ENCODE data around the gene LAYN.

LAYN gene

DNA sequence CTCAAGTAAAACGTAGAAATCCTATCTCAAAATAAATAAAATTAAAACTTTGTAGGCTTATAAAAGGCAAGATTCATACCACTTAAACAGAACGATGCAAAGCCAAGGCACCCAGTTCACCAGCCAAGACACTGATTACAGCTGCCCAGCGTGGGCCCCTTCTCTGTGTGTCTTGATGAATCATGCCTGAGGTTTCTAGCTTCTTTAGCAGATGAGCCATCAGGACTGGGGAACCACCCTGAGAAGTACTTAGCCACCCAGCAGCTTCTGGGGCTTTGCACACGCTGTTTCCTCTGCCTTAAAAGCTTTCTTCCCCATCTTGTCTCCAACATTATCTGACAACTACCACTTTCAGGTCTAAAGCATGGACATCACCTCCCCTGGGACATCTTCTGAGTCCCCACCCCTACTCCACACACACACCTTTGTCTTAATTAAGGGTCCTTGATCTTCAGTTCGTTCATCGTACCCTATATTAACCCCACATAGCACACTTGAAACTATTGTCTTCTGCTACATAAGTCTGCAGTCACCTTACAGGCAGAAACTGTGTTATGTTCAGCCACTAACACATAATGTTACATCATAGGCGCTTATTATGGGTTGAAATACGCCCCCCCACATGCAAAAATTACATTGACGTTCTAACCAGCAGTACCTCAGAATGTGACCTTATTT is 8.7 kb upstream of the LAYN start:
- DNase-seq, result no peak

DNA sequence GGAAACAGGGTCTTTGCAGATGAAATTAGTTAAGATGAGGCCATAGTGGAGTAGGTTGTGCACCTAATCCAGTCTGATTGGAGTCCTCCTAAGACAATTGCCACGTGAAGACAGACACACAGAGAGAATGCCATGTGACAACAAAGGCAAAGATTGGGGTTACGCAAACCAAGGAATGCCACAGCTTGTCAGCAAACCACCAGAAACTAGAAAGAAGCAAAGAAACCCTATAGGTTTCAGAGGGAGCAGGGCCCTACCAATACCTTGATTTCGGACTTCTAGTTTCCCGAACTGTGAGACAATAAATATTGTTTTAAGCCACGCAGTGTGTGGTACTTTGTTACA is 8.2 kb upstream of the LAYN start:
- no peak for DNase-seq

DNA sequence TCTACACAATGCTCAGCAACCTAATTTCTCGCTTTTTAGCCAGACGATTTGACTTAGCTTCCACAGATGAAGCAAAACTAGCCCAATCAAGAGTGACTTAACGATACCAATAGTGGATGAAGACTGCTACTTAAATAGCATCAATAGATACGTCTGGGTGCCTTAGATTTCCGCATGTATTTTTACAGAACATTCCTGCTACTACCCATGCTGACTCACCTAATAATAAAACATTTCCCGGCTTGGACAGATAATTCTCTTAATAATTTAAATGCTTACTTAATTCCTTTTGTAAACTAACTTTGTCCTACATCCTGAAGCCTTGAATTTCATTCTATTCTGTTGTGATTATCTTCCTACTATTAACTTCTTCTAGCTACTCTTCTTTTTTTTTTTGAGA is 5.2 kb upstream of the LAYN start:
- DNase-seq, result no peak

DNA sequence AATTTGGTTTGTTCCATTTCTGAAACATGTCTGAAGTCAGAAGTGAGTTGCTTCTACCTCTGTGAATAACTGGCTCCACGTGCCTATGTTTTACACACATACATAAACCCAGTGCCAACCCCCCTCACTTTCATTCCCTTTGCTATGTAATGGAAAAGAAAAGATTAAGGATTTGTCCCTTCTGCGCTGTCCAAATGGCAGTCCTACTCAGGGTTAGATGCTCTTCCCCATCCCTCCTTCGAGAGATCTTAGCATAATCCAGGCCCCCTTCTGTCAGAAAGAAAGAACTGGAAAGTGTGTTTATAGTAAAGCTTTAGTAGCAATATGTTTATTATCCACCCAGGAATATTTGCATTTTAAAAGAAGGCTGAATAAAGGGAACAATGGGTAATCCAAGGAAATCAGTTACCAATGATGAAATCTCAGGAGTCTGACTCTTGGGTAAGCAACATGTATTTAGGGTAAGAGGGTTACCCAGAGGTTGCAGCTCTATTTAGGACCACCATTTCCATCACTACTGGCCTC is 3.1 kb upstream of the LAYN start:
- no peak for DNase-seq

DNA sequence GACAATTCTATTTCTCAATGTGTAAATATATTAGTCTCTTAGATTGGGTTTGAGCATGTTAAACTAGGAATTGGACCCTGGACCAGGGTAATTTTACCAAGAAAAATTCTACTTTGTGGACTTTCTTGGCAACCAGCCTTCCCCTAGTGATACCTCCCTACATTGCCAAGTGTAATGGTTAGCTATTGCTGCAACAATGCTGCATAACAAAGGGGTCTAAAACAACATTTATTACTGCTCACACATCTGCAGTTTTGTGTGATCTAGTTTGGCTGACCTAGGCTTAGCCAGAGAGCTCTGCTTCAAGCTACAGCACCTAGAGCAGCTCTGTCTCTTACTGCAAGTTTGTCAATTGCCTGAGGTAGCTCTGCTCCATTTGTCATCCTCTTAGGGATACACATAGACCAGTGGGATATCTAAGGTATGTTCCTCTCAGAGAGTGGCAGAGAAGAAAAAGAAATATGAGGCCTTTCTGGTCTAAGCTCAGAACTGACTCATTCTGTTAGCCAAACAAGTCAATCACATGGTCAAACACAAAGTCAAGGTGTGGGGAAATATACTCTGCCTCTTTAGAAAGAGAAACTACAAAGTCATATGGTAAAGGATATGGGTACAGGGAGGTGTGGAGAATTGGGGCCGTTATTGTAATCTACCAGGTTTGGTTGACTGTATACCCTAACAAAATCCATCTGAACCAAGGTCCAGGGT is 2.0 kb upstream of the LAYN start:
- no peak for DNase-seq

DNA sequence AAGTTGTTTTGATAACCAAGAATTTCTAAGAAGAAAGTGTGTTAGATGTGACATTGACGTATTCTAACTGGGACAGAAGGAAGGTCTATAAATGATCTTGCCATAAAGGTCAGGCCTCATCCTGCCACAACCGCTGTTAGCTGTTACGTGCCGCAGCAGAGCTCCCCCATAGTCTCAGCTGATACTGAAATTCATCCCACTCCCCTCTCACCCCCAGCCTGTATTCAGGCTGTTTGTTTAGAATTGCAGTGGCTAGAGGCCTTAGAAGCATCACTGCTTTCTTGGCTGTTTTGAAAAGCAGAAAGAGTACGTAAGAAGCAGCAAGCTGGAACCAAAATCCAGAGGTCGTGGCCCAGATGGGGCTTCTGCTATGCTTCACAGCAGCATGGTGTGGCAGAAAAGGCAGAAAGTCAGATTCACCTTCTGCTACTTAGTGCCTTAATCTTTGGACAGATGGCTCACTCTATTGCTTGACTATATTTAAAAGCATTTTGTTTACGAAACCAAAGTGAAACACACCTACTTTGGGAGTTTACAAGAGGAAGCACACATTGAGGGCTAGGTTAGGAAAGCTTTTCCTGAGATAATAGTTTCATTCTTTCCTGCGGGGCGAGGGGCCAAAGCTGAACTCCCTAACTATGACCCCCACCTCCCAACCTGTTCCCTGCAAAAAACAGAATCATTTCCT is 950 bp upstream of the LAYN start:
- DNase-seq, result peak; percentile 12

DNA sequence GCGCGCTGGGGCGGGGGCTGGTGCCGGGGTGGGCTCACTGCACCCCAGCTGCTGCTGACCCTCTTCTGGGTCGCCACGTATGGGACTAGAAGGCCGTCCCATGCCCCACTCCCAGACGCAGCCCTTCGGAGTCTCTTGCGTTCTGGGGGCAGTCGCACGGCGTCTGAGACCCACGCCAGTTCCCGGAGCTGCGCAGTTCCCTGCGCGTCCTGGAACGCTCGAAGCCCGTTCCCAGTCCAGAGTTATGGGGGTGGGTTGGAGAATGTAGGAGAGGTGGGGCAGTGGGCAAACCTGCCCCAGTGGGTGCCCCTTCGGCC is 375 bp downstream of the LAYN start:
- DNase-seq, result no peak

DNA sequence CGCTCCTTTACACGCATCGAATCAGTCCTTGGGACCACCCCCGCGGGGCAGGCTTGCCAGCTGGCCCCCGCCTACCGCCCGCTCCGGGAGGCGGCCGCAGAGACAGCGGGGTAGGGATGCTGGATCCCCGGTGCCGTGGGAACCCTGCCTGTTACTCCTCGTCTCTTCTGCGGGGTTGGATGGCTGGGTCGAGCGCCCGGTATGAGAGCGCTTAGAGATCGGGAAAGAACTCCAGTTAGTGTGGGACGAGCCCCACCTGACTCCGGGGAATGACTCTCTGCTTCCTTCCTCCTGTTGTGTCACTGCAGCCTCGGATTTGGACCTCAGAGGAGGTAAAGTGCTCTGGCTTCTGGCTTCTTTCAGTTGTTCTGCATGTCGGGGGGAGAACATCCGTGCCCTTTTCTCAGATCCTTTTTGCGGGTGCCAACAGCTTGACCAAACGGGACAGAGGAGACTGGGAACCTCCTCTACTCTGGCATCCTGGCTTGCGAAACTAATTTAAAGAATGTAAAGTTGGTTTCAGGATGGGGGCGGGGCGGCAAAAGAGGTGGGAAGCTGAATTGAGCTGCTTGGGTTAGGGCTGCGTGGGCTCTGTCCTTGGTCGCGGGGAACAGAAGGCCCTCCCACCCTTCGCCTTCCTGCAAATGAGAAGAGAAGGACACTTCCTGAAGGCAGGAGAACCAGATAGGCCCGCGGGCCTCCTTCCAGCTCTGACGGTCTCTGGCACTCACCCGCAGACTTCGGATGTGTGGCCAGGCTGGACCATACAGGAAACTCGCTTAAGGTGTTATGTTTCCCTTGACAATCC is 938 bp downstream of the LAYN start:
- no peak for DNase-seq

DNA sequence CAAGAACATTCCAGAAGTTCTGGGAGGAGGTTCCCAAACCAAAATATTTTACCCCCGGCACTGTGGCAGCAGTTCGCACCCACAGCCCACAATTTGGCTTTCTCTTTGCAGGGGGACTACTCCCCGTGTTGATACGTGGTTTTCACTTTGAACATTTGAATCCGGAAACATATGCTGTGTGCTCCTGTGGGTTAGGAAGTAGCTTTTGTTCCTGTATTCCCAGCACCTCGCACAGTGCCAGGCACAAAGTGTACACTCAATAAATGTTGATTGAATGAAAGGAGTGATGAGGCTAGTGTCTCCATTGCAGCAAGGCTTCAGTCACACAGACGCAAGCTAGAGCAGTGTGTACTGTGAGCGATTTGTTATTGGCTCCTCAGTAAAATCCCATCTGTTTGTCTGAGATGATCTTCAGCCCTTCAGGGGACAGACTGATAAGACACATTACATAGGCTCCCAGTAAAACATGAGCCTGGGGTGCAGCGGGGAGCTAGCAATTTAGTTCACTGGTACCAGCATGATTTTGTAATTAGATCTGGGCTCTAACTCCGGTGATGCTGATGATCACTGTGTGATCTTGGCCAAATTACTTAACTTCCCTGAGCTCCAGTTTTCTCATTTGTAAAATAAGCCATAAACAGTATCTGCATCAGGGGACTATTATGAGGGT is 2.2 kb downstream of the LAYN start:
- no peak for DNase-seq

DNA sequence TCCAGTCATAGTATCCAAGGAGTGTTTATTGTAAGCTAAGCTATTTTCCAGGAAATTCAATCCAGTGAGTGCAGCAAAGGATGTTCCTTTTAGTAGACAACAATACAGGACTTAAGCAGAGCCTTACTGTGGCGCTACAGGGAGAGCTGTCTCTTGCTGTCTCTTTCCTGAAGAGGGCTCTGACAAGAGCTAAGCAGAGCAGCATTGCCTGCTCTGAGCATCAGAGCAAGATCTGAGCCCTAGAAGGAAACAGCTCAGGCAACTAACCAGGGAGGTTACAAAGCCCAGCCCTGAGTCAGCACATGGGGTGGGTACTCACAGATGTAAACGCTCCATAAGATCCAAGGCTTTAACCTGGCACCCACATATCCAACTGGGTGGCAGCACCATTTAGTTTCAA is 8.0 kb downstream of the LAYN start:
- DNase-seq, result no peak

DNA sequence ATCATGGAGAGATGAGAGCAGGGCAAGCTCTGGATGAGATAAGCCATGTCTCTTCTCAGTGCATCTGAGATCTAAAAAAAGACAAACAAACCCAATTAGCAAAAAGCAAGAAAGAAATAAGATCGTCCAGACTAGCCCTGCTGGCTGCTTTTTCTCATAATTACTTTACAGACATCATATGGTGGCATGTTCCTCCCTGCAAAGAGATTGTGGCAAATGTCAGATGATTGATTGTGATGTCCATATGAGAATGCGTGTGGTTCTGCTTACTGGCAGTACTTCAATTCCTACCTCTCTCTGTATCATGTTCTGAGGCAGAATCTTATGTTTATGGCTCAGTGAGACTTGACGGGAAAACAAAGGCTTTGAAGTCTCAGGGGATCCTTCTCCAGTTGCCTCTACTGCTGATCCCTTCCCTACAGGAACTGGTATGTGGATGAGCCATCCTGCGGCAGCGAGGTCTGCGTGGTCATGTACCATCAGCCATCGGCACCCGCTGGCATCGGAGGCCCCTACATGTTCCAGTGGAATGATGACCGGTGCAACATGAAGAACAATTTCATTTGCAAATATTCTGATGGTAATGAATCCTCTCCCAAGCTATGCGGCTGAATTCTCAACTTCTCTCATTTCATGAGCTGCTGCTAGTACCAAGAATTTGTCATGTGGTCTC is 8.8 kb downstream of the LAYN start:
- no peak for DNase-seq

DNA sequence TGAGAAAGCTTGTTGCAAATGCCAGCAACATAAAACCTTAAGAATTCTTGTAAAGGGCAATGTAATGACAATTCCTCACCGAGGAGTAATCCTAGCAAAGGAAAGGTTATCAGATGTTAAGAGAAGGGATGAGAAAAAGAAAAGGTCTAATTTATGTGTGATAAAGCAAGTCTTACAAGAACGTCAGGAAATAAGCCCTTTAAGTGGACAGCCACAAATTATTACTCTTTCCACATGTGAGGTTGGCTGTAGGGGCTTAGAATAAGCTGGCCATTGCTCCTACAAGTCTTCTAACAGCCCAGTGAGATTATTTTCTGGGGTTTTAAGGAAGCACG is 9.3 kb downstream of the LAYN start:
- no peak for DNase-seq

DNA sequence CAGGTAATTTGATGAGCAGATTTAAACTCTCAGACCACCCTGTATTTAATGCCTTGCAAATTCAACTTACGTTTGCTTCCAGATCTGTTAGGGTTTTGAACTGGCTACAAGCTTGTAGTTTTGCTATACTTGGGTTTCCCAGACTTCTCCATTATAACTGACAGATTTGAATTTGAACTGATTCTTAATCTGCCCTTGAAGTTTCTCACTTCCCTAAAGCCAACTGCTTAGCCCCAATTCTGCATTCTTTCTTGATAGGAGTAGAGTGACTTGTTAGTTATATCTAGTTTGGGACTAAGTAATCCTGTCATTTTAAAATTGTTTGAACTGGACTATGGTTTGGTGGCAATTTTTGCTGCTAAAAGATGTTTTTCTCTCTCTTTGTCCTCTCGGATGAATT is 9.7 kb downstream of the LAYN start:
- DNase-seq, result no peak

DNA sequence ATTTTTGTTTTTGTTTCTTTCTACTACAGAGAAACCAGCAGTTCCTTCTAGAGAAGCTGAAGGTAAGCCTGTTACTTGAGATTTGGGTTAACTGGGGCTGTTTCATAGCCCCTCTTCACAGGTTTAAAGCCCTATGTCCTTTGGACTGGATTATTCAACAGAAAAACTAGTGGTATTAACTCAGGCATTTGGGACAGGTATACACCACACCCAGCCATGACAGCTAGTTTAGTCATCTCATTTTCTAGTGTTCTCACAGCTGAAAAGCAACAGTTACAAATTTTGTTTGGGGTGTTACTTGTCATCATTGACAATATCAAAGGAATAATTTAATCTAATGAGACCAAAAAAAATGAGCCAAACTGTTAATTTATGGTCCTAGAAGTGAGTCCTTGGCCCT is 14.0 kb downstream of the LAYN start:
- DNase-seq, result no peak

DNA sequence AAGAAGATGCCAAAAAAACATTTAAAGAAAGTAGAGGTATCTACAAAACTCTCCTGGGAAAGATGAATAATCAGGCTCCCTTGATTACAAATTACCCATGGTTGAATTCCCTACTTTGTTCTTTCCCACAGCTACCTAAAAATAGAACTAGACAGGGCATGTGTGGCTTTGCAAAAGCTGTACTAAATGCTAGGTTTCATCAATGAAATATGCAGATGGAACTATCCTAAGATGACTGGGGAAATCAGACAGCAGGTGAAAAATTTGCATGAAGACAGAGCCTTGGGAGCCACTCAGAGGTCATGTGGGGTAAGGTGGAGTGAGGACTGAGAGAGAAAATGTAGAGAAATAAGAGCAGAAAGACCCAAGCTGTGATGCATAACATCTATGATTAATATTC is 14.7 kb downstream of the LAYN start:
- DNase-seq, result no peak

DNA sequence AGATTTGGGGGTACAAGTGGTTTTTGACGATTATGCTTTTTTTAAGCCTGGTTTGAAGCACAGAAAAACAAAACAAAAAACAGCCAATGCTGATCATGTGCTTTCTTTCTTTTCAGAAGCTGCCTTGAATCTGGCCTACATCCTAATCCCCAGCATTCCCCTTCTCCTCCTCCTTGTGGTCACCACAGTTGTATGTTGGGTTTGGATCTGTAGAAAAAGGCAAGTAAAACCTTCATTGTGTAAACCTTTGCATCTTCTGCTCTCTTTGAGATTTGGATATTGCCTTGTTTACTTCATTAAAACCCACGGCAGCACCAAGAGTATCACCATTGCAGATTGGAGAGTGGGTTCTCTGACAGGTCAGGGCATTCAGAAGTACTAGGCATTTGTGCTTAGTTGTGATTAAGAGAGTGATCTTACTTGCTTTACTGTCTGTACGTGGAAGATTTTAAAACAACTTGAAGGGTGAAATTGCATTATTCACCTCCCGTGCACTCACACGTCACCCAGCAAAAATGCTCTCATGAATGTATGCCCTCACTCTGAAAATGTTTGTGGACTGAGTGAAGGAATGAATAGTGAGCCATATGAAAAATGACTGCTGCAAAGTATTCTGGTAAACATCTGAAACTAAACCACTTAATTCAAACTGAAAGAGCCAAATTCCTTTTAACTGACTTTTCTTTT is 17.0 kb downstream of the LAYN start:
- DNase-seq, result no peak

DNA sequence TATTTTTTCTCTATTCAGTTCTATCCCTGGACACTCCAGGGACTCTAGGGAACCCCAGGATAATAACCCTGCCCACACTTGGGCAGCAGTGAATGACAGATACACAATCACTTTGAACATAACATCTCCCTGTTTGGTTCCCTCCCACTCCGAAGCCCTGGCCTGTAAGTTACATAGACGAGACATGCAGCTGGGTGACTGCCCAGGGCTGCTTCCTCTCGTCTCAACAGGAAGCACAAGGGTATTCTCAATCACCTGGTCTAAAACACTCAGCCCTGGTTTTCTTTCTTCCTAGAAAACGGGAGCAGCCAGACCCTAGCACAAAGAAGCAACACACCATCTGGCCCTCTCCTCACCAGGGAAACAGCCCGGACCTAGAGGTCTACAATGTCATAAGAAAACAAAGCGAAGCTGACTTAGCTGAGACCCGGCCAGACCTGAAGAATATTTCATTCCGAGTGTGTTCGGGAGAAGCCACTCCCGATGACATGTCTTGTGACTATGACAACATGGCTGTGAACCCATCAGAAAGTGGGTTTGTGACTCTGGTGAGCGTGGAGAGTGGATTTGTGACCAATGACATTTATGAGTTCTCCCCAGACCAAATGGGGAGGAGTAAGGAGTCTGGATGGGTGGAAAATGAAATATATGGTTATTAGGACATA is 19.4 kb downstream of the LAYN start:
- no peak for DNase-seq

DNA sequence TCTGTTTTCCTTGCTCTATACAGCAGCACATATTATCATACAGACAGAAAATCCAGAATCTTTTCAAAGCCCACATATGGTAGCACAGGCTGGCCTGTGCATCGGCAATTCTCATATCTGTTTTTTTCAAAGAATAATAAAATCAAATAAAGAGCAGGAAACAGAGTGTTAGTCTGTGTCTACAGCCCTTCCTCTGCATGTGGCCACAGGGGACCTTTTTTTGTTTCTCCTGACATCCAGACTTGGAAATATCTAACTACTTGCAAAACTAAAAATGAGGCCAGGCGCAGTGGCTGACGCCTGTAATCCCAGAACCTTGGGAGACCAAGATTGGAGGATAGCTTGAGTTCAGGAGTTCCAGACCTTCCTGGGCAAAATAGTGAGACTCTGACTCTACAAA is 20.3 kb downstream of the LAYN start:
- DNase-seq, result no peak

DNA sequence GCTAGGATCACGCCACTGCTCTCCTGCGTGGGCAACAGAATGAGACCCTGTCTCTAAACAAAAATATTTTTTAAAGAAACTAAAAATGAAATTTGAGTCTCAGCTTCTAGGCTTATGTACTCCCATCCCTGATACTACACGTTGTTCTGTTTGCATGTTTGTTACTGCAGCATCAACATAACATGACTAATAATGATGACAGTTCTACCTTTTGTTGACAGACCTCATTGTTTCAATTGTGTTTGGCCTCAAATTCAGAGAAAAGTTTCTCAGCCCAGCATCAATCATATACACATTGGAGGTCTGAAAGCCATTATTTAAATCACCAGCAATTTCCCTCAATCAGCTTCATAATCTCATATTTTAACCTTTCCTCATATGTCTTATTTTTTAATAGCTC is 20.8 kb downstream of the LAYN start:
- DNase-seq, result no peak

DNA sequence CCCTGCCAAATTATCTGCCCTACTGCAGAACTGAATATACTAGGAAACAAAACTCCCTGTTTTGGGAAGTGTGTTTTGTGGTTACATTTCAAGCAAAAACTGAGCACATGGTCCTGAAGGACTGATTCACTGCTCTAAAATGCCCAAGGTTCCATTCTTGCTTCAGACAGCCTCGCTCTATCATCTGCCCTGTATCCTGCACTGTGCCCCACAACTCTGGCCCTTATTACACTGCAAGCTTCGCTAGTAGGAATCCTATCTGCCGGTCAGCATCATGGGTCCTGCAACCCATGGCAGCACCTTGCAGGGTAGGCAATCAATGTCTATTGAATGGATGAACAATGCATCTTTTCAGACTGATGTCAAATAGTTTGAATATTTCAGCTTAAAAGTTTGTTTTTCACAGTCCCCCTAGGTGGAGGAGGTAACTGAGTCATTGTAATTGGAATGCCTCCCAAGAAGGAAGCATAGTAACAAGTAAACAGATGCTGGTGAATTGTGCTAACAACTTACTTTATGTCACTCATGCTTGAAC is 21.3 kb downstream of the LAYN start:
- no peak for DNase-seq
